ENCODE measurements around the gene CYRIA. TPM values are rescaled to one million over a fixed set of nuclear protein-coding genes. Genes with fewer than 3 reads are reported as not detected.

The CYRIA gene
- total and polyA plus RNA-seq, 7 donors: 0.92 to 15.3 (median 9.0) TPM

GRCh38 chr2:16617282-16618266, 48.1 kb downstream of the CYRIA start:
- no peak overlapping the region for H3K4me3 ChIP-seq
- TF ChIP-seq EP300 (IDR thresholded peaks at IDR 0.05) (no peak), CTCF (IDR thresholded peaks at IDR 0.05) (peak in 1 of 4 experiments; percentile 28), POLR2A (IDR thresholded peaks at IDR 0.05) (no peak)
- peak overlapping the region in 2 of 4 donors; percentile 33 to 39 for H3K27ac ChIP-seq
- no peak for DNase-seq
- H3K9me3 ChIP-seq: no peaks in the 10 kb centered on the region
- H3K27me3 ChIP-seq: no peaks in the 10 kb centered on the region
- peaks cover 0 to 21% (median 12%) of the 10 kb centered on the region in 4 donors for H3K4me1 ChIP-seq
- peaks cover 0 to 42% (median 3%) of the 10 kb centered on the region in 4 donors for H3K36me3 ChIP-seq
- intact Hi-C loops (cut with DNase I): no loop called here
- WGBS, 2 donors: 74 to 80% methylated on average over 8 of the region's 8 CpGs
